ENCODE measurements around the gene TCEANC. TPM values are rescaled to one million over a fixed set of nuclear protein-coding genes. Genes with fewer than 3 reads are reported as not detected.

Gene TCEANC
- total RNA-seq, 1 donor, result 5.2 TPM

DNA sequence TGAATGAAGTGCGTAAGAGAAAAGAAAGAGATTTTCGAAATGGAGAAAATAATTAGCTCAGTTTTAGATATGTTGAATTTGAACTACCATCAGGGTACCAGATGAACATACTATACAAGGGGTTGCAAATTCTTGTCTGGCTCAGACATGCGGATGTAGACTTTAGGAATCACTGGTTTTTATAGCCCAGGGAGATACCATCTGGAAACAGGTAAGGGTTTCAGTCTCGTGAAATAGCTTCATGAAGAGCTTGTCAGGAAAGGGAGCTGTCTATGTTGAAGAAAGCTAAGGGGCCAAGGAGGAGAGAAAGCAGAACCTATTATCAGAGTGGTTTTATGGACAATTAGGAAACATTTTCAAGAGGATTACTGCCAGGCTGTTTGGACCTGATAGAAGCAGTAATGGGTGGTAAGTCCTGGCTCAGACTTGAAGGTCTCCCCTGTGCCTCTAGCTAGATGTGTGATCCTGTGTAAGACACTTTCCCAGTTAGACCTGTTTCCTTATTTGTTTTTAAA lies 42.7 kb downstream of the TCEANC start:
- no peak overlapping the region for H3K4me3 ChIP-seq (ENCODE audit: low read depth, low read length)
- TF ChIP-seq, protein P1, sequence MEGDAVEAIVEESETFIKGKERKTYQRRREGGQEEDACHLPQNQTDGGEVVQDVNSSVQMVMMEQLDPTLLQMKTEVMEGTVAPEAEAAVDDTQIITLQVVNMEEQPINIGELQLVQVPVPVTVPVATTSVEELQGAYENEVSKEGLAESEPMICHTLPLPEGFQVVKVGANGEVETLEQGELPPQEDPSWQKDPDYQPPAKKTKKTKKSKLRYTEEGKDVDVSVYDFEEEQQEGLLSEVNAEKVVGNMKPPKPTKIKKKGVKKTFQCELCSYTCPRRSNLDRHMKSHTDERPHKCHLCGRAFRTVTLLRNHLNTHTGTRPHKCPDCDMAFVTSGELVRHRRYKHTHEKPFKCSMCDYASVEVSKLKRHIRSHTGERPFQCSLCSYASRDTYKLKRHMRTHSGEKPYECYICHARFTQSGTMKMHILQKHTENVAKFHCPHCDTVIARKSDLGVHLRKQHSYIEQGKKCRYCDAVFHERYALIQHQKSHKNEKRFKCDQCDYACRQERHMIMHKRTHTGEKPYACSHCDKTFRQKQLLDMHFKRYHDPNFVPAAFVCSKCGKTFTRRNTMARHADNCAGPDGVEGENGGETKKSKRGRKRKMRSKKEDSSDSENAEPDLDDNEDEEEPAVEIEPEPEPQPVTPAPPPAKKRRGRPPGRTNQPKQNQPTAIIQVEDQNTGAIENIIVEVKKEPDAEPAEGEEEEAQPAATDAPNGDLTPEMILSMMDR (IDR thresholded peaks at IDR 0.05; ENCODE audit: insufficient read depth, low read depth, low read length), result no peak
- DNase-seq (ENCODE audit: low read depth), result no peak

DNA sequence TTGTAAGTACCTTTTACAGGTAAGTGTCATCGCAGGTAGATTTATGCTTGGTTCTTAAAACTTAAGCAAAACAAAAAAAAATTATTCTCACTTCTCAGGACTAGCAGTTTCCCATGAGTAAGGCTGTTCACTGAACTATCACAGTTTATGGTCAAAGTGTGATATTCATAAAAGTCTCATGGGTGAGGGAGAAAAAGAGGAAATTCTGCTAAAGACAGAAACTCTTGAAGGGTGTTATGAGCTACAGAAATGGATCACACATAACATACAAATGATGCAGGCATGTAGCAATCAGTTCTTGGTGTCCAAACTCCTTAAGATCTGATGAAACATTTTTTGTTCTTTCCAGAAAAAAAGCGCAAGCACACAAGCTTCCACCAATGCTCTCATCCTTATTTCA lies 44.5 kb downstream of the TCEANC start:
- H3K4me3 ChIP-seq (ENCODE audit: low read depth, low read length), result no peak overlapping the region
- TF ChIP-seq, protein P1 (IDR thresholded peaks at IDR 0.05; ENCODE audit: insufficient read depth, low read depth, low read length), result no peak
- no peak for DNase-seq (ENCODE audit: low read depth)

DNA sequence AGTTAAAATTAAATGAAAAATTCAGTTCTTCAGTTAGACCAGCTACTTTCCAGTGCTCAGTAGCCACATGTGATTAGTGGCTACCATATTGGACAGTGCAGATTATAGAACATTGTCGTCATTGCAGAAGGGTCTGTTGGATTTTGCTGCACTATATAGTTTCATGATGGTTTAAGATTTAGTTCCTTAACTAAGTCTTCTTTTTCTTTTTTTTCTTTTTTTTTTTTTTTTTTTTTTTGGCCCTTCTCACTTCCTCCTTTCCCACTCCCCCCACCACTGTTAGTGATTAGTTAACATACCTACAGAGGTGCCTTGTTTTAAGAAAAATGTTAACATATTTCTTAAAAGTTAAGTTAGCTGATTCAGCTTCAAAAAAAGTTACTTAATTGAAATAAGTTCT lies 45.0 kb downstream of the TCEANC start:
- TF ChIP-seq, protein P1 (IDR thresholded peaks at IDR 0.05; ENCODE audit: insufficient read depth, low read depth, low read length), result no peak
- DNase-seq (ENCODE audit: low read depth), result no peak
- no peak overlapping the region for H3K4me3 ChIP-seq (ENCODE audit: low read depth, low read length)

DNA sequence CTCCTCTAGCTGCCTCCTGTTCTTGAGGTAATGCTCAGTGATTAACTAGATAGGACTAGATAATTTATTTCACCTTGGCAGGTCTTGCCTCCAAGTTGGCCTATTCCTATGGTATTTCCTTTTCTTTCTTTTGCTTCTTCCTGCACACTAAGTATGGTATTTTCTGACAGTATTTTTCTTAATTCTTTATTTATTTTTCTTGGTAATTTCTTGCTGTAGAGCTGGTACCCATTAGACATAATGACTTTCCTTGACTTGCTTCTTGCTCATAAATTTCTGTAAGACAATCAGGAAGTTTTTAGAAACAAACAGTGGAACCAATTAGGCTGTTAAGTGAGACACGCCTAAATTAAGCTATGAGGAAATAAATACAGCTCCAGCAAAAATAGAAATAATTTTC lies 45.5 kb downstream of the TCEANC start:
- no peak for DNase-seq (ENCODE audit: low read depth)
- TF ChIP-seq, protein P1 (IDR thresholded peaks at IDR 0.05; ENCODE audit: insufficient read depth, low read depth, low read length), result no peak
- H3K4me3 ChIP-seq (ENCODE audit: low read depth, low read length), result no peak overlapping the region

DNA sequence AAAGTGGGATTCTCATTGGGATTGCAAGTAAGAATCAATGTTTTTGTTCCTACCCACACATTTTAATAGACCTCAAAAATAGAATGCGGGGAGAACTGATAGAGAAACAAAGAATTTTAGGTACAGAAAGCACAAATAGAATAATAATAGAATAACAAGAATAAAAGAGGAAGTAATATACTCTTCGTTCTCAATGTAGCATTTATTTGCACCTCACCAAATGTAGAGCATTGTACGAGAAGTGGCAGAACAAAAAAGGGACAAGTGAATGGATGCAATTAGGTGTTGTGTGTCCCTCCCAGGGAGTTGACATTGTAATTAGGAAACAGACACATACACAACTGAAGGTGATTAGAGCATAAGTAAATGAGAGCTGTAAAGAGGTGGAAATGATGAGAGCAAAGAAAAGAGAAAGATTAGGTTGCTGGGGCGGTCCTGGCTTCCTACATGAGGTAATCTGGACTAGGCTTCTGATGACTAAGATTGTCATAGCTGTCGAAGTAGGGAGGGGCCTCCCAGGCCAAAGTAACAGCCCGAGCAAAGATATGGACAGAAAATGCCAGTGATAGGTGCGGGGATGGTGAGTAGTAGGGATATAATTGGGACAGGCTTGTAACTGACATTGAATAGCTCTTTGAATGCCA lies 46.4 kb downstream of the TCEANC start:
- no peak for DNase-seq (ENCODE audit: low read depth)
- H3K4me3 ChIP-seq (ENCODE audit: low read depth, low read length), result no peak overlapping the region
- TF ChIP-seq, protein P1 (IDR thresholded peaks at IDR 0.05; ENCODE audit: insufficient read depth, low read depth, low read length), result no peak

DNA sequence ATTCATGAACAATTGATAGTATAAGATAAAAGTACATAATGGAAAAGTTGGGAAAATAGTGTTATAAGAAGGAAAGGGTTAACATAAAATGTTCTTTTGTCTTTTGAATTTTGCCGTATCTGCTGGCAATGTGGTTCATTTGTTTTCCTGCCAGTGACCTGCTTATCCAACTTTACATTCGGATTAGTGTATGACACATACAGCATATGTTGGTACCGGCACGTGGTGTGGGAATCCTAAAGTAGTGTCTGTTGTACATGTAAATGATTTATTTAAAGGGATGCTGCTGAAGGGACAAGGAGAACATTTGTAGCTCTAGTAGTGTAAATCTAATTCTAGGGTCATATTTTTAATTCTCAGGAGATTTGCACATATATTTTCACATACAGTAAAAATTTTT lies 47.4 kb downstream of the TCEANC start:
- H3K4me3 ChIP-seq (ENCODE audit: low read depth, low read length), result no peak overlapping the region
- no peak for DNase-seq (ENCODE audit: low read depth)
- TF ChIP-seq, protein P1 (IDR thresholded peaks at IDR 0.05; ENCODE audit: insufficient read depth, low read depth, low read length), result no peak

All from fibroblast of villous mesenchyme (primary cell).